H9 (cell line): Measurements from ENCODE around the gene CSAD. TPM values are rescaled to one million over a fixed set of nuclear protein-coding genes. Genes with fewer than 3 reads are reported as not detected.

Experiments used
- DNase-seq: peaks from one replicate; pipeline ENCODE4 v3.0.0-alpha.2; 2017
- H2AFZ ChIP-seq: one replicate; pipeline ENCODE4 v1.6.1; 2013; ENCODE audit warnings: mild to moderate bottlenecking, low read length, control low read depth, moderate library complexity
- H2AK5ac ChIP-seq: 2 replicates; pipeline ENCODE4 v1.6.1; 2013; ENCODE audit warnings: low read length, control low read depth, mixed read lengths; ENCODE audit not compliant: insufficient read length
- H2BK120ac ChIP-seq: one replicate; pipeline ENCODE4 v1.6.1; 2013; ENCODE audit warnings: low read depth, mild to moderate bottlenecking, low read length, control low read depth, inconsistent platforms; ENCODE audit not compliant: poor library complexity, severe bottlenecking
- H2BK12ac ChIP-seq: 2 replicates; pipeline ENCODE4 v1.6.1; 2013; ENCODE audit warnings: low read length, control low read depth, mixed read lengths, low read depth; ENCODE audit not compliant: insufficient read length
- H2BK15ac ChIP-seq: 2 replicates; pipeline ENCODE4 v1.6.1; 2013; ENCODE audit warnings: low read depth, low read length, control low read depth
- H2BK20ac ChIP-seq: one replicate; pipeline ENCODE4 v1.6.1; 2013; ENCODE audit warnings: low read depth, mild to moderate bottlenecking, low read length, control low read depth, inconsistent platforms; ENCODE audit not compliant: poor library complexity, severe bottlenecking
- H2BK5ac ChIP-seq: 2 replicates; pipeline ENCODE4 v1.6.1; 2013; ENCODE audit warnings: low read length, control low read depth, mixed read lengths; ENCODE audit not compliant: insufficient read length
- H3K14ac ChIP-seq: 2 replicates; pipeline ENCODE4 v1.6.1; 2013; ENCODE audit warnings: low read length, control low read depth; ENCODE audit not compliant: insufficient read depth
- H3K18ac ChIP-seq: 2 replicates; pipeline ENCODE4 v1.6.1; 2013; ENCODE audit warnings: low read depth, mild to moderate bottlenecking, mixed read lengths, low read length, control low read depth; ENCODE audit not compliant: insufficient read length
- H3K23ac ChIP-seq: 2 replicates; pipeline ENCODE4 v1.6.1; 2013; ENCODE audit warnings: low read length, control low read depth, mixed read lengths, low read depth; ENCODE audit not compliant: insufficient read length
- H3K23me2 ChIP-seq: 2 replicates; pipeline ENCODE4 v1.6.1; 2013; ENCODE audit warnings: low read depth, mild to moderate bottlenecking, mixed read lengths, low read length, control low read depth; ENCODE audit not compliant: insufficient read length, poor library complexity, severe bottlenecking
- H3K27ac ChIP-seq: 2 replicates; pipeline ENCODE4 v1.5.1; 2013; ENCODE audit warnings: low read length, control low read depth, mixed read lengths, low read depth; ENCODE audit not compliant: insufficient read length
- H3K27me3 ChIP-seq: 2 replicates; pipeline ENCODE4 v1.6.1; 2013; ENCODE audit warnings: low read length, control low read depth, inconsistent platforms; ENCODE audit not compliant: insufficient read depth
- H3K4ac ChIP-seq: 2 replicates; pipeline ENCODE4 v1.6.1; 2013; ENCODE audit warnings: low read depth, mild to moderate bottlenecking, control low read depth, inconsistent platforms, low read length, moderate library complexity
- H3K4me1 ChIP-seq: 2 replicates; pipeline ENCODE4 v1.6.1; 2013; ENCODE audit warnings: low read length, control low read depth, inconsistent platforms; ENCODE audit not compliant: insufficient read depth
- H3K4me2 ChIP-seq: 2 replicates; pipeline ENCODE4 v1.6.1; 2013; ENCODE audit warnings: low read length, control low read depth, mixed read lengths; ENCODE audit not compliant: insufficient read length, insufficient read depth
- H3K56ac ChIP-seq: 2 replicates; pipeline ENCODE4 v1.6.1; 2013; ENCODE audit warnings: low read depth, mild to moderate bottlenecking, mixed read lengths, low read length, control low read depth; ENCODE audit not compliant: insufficient read length
- H3K79me1 ChIP-seq: 2 replicates; pipeline ENCODE4 v1.6.1; 2013; ENCODE audit warnings: low read depth, mild to moderate bottlenecking, moderate library complexity, low read length, control low read depth, inconsistent platforms; ENCODE audit not compliant: insufficient read depth, poor library complexity, severe bottlenecking
- H3K79me2 ChIP-seq: 2 replicates; pipeline ENCODE4 v1.6.1; 2013; ENCODE audit warnings: low read length, control low read depth, inconsistent platforms; ENCODE audit not compliant: insufficient read depth
- H3K9ac ChIP-seq: 2 replicates; pipeline ENCODE4 v1.6.1; 2013; ENCODE audit warnings: low read length, control low read depth, mixed read lengths; ENCODE audit not compliant: insufficient read length; ENCODE audit errors: extremely low read depth
- H3K9me3 ChIP-seq: one replicate; pipeline ENCODE4 v1.6.1; 2013; ENCODE audit warnings: low read depth, low read length, inconsistent platforms; ENCODE audit not compliant: control insufficient read depth
- H3T11ph ChIP-seq: one replicate; pipeline ENCODE4 v1.6.1; 2013; ENCODE audit warnings: mild to moderate bottlenecking, low read length, control low read depth, inconsistent platforms
- H4K20me1 ChIP-seq: one replicate; pipeline ENCODE4 v1.6.1; 2013; ENCODE audit not compliant: control insufficient read depth, insufficient read length, insufficient read depth
- H4K5ac ChIP-seq: 2 replicates; pipeline ENCODE4 v1.6.1; 2013; ENCODE audit warnings: low read depth, mild to moderate bottlenecking, mixed read lengths, low read length, control low read depth; ENCODE audit not compliant: insufficient read length
- H4K8ac ChIP-seq: replicated peaks from 2 replicates; pipeline ENCODE4 v1.6.1; 2013; ENCODE audit warnings: low read length, control low read depth, mixed read lengths, low read depth; ENCODE audit not compliant: insufficient read length
- H4K91ac ChIP-seq: 2 replicates; pipeline ENCODE4 v1.6.1; 2013; ENCODE audit warnings: low read depth, mild to moderate bottlenecking, moderate library complexity, mixed read lengths, low read length, control low read depth; ENCODE audit not compliant: insufficient read length
- H3K27ac Mint-ChIP-seq, 3 experiments: 2 replicates in 2 of 3; 3 replicates in 1 of 3; pipeline ENCODE4 v1.8.0; 2020 to 2021; ENCODE audit warnings: mixed read lengths in 3 of 3, mild to moderate bottlenecking in 1 of 3, moderate library complexity in 1 of 3
- H3K27me3 Mint-ChIP-seq: 2 replicates; pipeline ENCODE4 v1.8.0; 2021; ENCODE audit warnings: low read depth, mild to moderate bottlenecking, moderate library complexity, mixed read lengths
- H3K36me3 Mint-ChIP-seq, 3 experiments: 2 replicates in 2 of 3; 3 replicates in 1 of 3; pipeline ENCODE4 v1.8.0; 2020 to 2021; ENCODE audit warnings: low read depth in 3 of 3, mixed read lengths in 3 of 3; ENCODE audit not compliant: insufficient read depth in 1 of 3
- H3K4me1 Mint-ChIP-seq, 2 experiments: 2 replicates each; pipeline ENCODE4 v1.8.0; 2020; ENCODE audit warnings: mixed read lengths in 2 of 2
- H3K4me3 Mint-ChIP-seq, 2 experiments: 2 replicates in 1 of 2; 3 replicates in 1 of 2; pipeline ENCODE4 v1.8.0; 2020 to 2021; ENCODE audit warnings: mild to moderate bottlenecking in 2 of 2, mixed read lengths in 2 of 2, moderate library complexity in 1 of 2
- H3K9me3 Mint-ChIP-seq, 2 experiments: 2 replicates in 1 of 2; 3 replicates in 1 of 2; pipeline ENCODE4 v1.8.0; 2020; ENCODE audit warnings: mild to moderate bottlenecking in 2 of 2, mixed read lengths in 2 of 2, moderate library complexity in 1 of 2
- CTCF ChIP-seq: fragments of 200-600 bp; sonication (generic); conservative IDR thresholded peaks from 3 replicates; pipeline ENCODE4 v1.8.0; 2021; ENCODE audit warnings: antibody characterized with exemption, mild to moderate bottlenecking
- WGBS: extraction: QIAGEN DNeasy Blood & Tissue Kit; methylation state at CpG from one replicate; pipeline ENCODE4 v1.1.7; 2013; ENCODE audit warnings: missing lambda C conversion rate, low lambda C conversion rate, mixed read lengths; ENCODE audit not compliant: insufficient read length; ENCODE audit errors: extremely low coverage; 5-methylcytosine and 5-hydroxymethylcytosine counted together
- total RNA-seq: library from RNA; stranded (reverse); gene quantifications from 2 replicates; pipeline ENCODE4 v1.2.1, GENCODE V29; 2021

The CSAD gene
- total RNA-seq, 1 experiment from 2014 or later: 7.4 TPM

GRCh38 chr12:53145383-53146260 lies 35.1 kb downstream of the CSAD start:
- no peak for TF ChIP-seq CTCF
- H2BK120ac ChIP-seq: no peak overlapping the region
- H3K27ac ChIP-seq: no peak overlapping the region
- Mint-ChIP-seq H3K4me1 (peaks cover 0 to 4% of the 10 kb centered on the region in 2 experiments; a peak in 2 of 4 replicates), H3K4me3 (no peak overlapping the region), H3K27me3 (peaks cover 12% of the 10 kb centered on the region), H3K9me3 (no peaks in the 10 kb centered on the region), H3K36me3 (no peaks in the 10 kb centered on the region), H3K27ac (no peak overlapping the region)
- H3K4ac ChIP-seq: no peak overlapping the region
- H2BK15ac ChIP-seq: no peak overlapping the region
- no peaks in the 10 kb centered on the region for H3K23me2 ChIP-seq
- no peak overlapping the region for H3K4me2 ChIP-seq
- DNase-seq: no peak
- no CpG with 5 or more reads among the region's 5 CpGs for WGBS
- no peaks in the 10 kb centered on the region for H3K79me2 ChIP-seq
- H3K27me3 ChIP-seq: no peaks in the 10 kb centered on the region
- H2AFZ ChIP-seq: no peak overlapping the region
- no peak overlapping the region for H3K56ac ChIP-seq
- no peak overlapping the region for H4K8ac ChIP-seq
- no peak overlapping the region for H2AK5ac ChIP-seq
- H3K79me1 ChIP-seq: no peaks in the 10 kb centered on the region
- no peak overlapping the region for H2BK12ac ChIP-seq
- no peak overlapping the region for H4K91ac ChIP-seq
- no peak overlapping the region for H4K5ac ChIP-seq
- H3K4me1 ChIP-seq: no peaks in the 10 kb centered on the region; the same call in 1 of the 2 replicates
- H3T11ph ChIP-seq: no peak overlapping the region
- H3K9me3 ChIP-seq: no peaks in the 10 kb centered on the region
- H2BK5ac ChIP-seq: no peak overlapping the region
- H3K14ac ChIP-seq: no peak overlapping the region
- H3K23ac ChIP-seq: no peak overlapping the region
- H3K18ac ChIP-seq: no peak overlapping the region
- H4K20me1 ChIP-seq: no peaks in the 10 kb centered on the region
- H2BK20ac ChIP-seq: no peak overlapping the region
- no peak overlapping the region for H3K9ac ChIP-seq
